ENCODE data around the gene AHRR. TPM values are rescaled to one million over a fixed set of nuclear protein-coding genes. Genes with fewer than 3 reads are reported as not detected.

Gene AHRR
- total RNA-seq, 1 donor from 2014 or later = 2.0 TPM

DNA sequence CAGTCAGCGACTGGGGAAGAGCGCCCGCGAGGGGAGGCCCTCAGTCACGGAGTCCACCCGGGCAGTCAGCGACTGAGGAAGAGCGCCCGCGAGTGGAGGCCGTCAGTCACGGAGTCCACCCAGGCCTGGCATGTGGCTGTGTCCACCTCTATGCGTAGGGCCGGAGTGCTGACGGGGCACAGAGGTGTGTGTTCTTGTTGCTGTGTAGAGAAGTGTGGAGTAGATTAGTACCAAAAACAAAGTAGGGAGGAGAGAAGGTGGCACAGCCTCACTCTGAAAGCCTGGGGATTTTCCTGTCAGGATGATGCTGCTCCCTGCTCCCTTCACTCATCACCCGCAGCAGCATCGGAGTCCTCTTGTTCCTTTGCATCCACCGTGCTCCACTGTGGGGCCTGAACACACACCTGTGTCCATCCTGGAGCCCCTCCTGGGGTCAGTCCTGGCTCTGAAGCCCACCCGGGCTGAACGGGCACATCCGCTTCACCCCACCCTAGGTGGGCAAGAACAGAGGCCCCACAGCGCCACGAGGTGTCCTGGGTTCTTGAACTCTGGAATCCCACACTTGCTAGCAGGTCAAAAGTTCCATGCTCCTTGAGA is 37.9 kb downstream of the AHRR start:
- no peak overlapping the region for H3K27ac Mint-ChIP-seq (ENCODE audit: unreplicated experiment)
- H3K4me3 Mint-ChIP-seq (ENCODE audit: unreplicated experiment) = no peak overlapping the region
- no peaks in the 10 kb centered on the region for H3K4me1 Mint-ChIP-seq (ENCODE audit: low read depth, unreplicated experiment)
- peaks cover 7% of the 10 kb centered on the region for H3K9me3 Mint-ChIP-seq (ENCODE audit: unreplicated experiment)
- H3K27me3 Mint-ChIP-seq (ENCODE audit: unreplicated experiment) = peaks cover 6% of the 10 kb centered on the region
- DNase-seq = peak; percentile 3
- peaks cover 15% of the 10 kb centered on the region for H3K36me3 Mint-ChIP-seq (ENCODE audit: unreplicated experiment)
- TF ChIP-seq, protein P1, sequence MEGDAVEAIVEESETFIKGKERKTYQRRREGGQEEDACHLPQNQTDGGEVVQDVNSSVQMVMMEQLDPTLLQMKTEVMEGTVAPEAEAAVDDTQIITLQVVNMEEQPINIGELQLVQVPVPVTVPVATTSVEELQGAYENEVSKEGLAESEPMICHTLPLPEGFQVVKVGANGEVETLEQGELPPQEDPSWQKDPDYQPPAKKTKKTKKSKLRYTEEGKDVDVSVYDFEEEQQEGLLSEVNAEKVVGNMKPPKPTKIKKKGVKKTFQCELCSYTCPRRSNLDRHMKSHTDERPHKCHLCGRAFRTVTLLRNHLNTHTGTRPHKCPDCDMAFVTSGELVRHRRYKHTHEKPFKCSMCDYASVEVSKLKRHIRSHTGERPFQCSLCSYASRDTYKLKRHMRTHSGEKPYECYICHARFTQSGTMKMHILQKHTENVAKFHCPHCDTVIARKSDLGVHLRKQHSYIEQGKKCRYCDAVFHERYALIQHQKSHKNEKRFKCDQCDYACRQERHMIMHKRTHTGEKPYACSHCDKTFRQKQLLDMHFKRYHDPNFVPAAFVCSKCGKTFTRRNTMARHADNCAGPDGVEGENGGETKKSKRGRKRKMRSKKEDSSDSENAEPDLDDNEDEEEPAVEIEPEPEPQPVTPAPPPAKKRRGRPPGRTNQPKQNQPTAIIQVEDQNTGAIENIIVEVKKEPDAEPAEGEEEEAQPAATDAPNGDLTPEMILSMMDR (IDR thresholded peaks at IDR 0.05; ENCODE audit: partially characterized antibody, unreplicated experiment) = no peak

DNA sequence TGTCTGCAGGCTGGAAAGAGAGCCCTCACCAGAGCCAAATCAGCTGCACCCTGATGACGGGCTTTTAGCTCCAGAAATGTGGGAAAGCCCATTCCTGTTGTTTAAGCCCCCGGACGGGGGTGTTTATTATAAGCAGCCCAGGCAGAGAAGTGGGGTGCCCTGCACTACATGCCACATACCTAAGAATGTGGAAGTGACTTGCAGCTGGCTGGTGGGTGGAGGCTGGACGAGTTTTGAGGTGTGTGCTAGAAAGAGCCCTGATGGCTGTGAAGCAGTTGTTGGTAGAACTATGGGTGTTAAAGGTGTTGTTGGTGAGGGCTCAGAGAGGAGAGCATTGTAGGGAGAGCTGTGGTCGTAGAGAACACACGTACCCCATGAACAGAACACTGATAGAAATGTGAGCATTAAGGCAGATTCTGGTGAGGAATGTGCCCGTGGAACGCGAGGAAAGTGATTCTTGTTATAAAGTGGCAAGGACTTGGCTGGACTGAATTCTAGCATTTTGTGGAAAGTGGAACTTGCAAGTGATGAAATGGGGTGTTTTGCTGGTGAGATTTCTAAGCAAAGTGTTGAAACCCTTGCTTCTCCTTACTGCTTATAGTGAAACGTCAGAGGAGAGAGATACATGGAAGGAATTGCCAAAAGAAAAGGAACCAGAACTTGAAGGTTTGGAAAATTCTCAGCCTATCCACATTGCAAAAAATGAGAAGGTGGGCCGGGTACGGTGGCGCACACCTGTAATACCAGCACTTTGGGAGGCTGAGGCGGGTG is 38.9 kb downstream of the AHRR start:
- DNase-seq = no peak
- TF ChIP-seq, protein P1 (IDR thresholded peaks at IDR 0.05; ENCODE audit: partially characterized antibody, unreplicated experiment) = no peak
- Mint-ChIP-seq H3K27me3 (ENCODE audit: unreplicated experiment) (peaks cover 6% of the 10 kb centered on the region), H3K36me3 (ENCODE audit: unreplicated experiment) (peaks cover 17% of the 10 kb centered on the region), H3K4me1 (ENCODE audit: low read depth, unreplicated experiment) (no peaks in the 10 kb centered on the region), H3K27ac (ENCODE audit: unreplicated experiment) (no peak overlapping the region), H3K9me3 (ENCODE audit: unreplicated experiment) (peaks cover 7% of the 10 kb centered on the region), H3K4me3 (ENCODE audit: unreplicated experiment) (no peak overlapping the region)

GRCh38 chr5:362189-362588 is 40.7 kb downstream of the AHRR start:
- peaks cover 24% of the 10 kb centered on the region for H3K36me3 Mint-ChIP-seq (ENCODE audit: unreplicated experiment)
- H3K27me3 Mint-ChIP-seq (ENCODE audit: unreplicated experiment) = peaks cover 3% of the 10 kb centered on the region
- TF ChIP-seq, protein P1 (IDR thresholded peaks at IDR 0.05; ENCODE audit: partially characterized antibody, unreplicated experiment) = no peak
- DNase-seq = no peak
- H3K27ac Mint-ChIP-seq (ENCODE audit: unreplicated experiment) = no peak overlapping the region
- peaks cover 5% of the 10 kb centered on the region for H3K9me3 Mint-ChIP-seq (ENCODE audit: unreplicated experiment)
- no peak overlapping the region for H3K4me3 Mint-ChIP-seq (ENCODE audit: unreplicated experiment)
- H3K4me1 Mint-ChIP-seq (ENCODE audit: low read depth, unreplicated experiment) = no peaks in the 10 kb centered on the region

DNA sequence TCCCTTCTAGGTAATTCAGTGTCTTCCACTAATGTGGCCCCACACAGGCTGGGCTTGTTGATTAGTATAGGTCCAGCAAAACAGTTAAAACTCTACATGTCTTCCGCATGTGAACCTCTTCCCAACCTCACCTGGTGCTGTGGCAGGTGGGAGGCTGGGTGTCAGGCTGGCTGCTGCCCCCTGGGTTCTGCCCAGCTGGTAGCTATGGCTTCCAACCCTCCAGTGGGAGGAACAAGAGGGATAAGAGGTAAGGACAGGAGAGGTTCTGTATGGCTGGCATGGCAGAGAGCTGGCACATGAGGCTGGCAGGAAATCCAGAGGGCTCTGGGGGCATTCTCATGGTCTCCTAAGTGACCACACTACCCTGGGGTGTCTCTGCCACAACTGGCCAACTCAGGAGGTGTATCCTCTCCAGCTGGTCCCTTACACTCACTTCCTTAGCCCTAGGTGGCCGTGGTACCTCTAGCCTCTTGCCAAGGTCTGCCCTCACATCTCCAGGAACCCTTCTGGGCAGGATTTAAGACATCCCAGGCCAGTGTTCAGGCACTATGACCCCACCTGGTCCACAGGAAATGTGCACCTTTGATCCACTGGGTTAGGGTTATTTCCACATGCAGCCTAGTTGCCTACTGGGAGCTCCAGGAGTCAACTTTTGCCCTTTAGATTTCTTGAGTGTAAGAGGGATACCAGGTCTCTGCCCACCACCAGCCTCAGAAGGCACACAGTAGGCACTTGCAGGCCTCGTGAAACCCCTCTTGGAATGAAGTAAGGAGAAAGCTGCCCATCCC is 41.7 kb downstream of the AHRR start:
- no peaks in the 10 kb centered on the region for H3K4me1 Mint-ChIP-seq (ENCODE audit: low read depth, unreplicated experiment)
- H3K36me3 Mint-ChIP-seq (ENCODE audit: unreplicated experiment) = peaks cover 24% of the 10 kb centered on the region
- H3K9me3 Mint-ChIP-seq (ENCODE audit: unreplicated experiment) = peaks cover 6% of the 10 kb centered on the region
- DNase-seq = no peak
- TF ChIP-seq, protein P1 (IDR thresholded peaks at IDR 0.05; ENCODE audit: partially characterized antibody, unreplicated experiment) = no peak
- peaks cover 3% of the 10 kb centered on the region for H3K27me3 Mint-ChIP-seq (ENCODE audit: unreplicated experiment)
- H3K4me3 Mint-ChIP-seq (ENCODE audit: unreplicated experiment) = no peak overlapping the region
- H3K27ac Mint-ChIP-seq (ENCODE audit: unreplicated experiment) = no peak overlapping the region

Data from glutamatergic neuron (in vitro differentiated cells).